ENCODE measurements around the gene RGS14.
A peak's percentile ranks its signal among the peaks of the same experiment; 100 is the strongest.
"Not testable (repeated sequence)": the region's sequence is repeated elsewhere in the genome, so short reads cannot be mapped to it uniquely, and the experiment has no call there.

The RGS14 gene

DNA sequence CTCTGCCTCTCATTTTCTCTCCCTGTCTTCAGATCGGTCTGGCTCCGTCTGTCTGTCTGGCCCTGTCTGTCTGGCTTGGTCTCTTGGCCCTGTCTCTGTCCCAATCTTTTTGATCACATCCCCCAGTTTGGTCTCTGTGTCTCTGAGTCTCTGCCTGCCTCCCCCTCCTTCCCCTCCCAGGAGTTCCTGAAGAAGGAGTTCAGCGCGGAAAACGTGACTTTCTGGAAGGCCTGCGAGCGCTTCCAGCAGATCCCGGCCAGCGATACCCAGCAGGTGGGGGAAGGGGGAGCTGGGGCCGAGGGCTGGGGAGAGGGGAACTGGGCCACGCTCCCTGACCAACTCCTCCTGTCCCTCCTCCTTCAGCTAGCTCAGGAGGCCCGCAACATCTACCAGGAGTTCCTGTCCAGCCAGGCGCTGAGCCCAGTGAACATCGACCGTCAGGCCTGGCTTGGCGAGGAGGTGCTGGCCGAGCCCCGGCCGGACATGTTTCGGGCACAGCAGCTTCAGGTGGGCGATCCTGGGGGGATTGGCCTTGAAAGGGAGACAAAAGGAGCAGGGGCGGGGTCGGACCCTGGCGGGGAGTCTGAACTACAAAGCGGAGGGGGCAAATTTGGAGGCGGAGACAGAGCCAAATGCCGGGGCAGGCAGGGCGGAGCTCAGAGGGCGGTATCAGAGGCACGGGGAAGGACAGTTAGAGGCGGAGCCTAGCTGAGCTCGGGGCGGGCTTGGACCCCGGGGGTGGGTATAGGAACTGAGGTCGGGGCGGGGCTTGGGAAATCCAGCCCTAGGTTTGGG is 9.0 kb downstream of the RGS14 start:
- peak; percentile 77 for DNase-seq (ENCODE audit: low read depth)

DNA sequence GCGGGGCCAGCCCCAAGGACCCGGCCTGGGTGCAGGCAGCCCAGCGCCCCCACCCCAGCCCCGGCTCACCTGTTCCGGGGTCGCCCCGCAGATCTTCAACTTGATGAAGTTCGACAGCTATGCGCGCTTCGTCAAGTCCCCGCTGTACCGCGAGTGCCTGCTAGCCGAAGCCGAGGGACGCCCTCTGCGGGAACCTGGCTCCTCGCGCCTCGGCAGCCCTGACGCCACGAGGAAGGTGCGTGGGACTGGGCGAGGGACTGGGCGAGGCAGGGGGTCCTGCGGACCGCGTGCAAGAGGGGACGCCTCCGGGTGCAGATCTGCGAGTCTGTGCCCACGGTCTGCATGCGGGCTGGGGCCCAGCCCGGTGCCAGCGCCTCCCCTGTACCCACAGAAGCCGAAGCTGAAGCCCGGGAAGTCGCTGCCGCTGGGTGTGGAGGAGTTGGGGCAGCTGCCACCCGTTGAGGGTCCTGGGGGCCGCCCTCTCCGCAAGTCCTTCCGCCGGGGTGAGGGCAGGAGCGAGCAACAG is 9.7 kb downstream of the RGS14 start:
- DNase-seq (ENCODE audit: low read depth): no peak

DNA sequence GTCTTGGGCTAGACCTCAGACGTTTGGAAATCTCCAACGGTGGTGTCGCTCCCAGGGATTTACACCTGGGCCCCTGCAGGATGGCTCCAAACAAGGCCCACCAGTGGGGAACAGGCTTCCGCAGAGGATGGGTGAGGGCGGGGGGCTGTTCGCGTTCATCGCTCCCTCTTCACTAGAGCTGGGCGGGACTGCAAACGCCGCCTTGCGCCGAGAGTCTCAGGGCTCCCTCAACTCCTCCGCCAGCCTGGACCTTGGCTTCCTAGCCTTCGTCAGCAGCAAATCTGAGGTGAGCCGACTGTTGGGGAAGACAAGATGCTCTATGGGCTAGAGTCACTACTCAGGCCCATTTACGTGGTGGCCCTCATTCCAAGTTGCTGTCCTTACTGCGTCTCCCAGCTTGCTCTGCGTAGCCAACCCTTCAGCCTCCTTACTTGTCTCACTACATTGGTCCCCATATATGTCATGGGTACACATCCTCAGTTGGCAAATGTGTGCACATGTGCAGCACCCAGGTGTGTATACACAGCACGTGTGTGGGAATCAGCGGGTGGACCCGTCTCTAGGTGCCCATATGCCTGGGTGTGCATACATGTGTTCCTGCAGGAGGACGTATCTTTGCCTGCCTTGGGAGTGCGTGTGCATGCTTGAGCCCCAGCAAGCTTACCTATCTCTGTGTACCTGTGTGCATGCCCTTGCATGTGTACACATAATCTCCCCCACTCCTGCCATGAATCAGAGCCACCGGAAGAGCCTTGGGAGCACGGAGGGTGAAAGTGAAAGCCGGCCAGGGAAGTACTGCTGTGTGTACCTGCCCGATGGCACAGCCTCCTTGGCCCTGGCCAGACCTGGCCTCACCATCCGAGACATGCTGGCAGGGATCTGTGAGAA is 10.5 kb downstream of the RGS14 start:
- DNase-seq (ENCODE audit: low read depth): no peak

DNA sequence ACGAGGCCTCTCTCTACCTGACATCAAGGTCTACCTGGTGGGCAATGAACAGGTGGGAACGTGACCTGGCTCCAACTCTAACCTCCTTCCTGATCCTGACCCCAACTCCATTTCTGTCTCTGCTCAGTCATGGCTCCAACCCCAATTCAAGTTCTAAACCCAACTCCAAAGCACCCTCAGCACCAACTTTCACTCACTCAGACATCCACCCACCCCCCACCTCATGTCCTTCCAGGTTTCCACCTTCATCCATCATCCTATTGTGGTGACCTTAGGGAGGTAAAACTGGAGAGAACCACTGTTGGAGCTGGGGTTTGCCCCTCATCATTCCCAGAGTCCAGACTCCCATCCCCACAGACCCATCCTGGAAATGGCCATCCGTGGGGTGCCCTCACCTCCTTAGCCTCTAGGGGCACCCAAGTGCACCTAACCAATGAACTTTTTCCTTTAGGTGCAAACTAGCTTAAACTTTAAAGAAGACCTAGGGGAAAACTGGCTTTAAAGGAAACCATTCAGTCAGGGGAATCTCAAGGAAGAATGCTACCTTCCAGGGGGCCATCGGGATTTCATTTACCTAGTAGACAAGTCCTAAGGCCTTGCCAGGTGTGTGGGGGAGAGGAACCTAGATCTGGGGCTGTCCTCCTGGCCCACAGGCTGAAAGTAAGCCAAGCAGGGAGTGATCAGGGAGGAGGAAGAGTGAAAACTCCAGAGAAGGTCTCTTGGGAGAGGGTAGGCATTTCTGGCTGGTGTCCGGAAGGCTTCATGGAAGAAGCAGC is 11.3 kb downstream of the RGS14 start:
- DNase-seq (ENCODE audit: low read depth): no peak

DNA sequence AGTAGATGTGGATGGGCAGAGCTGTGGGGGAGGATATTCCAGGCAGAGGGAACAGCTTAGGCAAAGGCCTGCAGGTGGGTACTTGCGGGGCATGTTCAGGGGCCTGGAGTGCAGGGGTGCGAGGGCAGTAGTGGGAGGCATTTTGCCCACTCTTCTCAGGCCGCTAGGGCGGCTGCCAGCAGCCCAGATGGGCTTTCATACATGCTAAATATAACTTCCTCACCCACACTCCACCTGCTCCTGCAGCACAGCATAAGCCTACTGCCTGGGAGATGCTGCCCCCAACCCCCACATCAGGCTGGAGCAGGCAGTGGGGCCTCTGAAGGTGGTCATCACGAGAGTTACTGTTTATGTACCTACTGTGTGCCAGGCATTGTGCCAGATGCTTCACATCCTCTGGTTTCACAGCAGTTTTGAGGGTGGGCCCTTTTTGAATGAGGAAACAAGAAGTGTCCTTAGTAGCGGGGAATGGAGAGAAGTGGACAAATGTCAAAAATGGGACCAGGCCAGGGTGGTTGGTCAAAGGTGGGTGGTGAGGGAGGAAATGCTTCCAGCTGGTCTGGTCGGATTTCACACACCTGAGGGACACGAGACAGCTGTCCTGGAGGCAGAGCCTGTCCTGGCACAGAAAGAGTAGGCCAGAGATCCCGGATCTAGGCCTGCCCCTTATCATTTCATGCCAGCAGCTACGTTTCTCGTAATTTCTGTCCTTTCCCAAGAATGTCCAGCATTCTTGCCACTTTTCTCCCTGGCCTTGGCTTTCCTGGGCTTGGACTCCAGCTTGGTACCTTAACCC is 12.1 kb downstream of the RGS14 start:
- no peak for DNase-seq (ENCODE audit: low read depth)

DNA sequence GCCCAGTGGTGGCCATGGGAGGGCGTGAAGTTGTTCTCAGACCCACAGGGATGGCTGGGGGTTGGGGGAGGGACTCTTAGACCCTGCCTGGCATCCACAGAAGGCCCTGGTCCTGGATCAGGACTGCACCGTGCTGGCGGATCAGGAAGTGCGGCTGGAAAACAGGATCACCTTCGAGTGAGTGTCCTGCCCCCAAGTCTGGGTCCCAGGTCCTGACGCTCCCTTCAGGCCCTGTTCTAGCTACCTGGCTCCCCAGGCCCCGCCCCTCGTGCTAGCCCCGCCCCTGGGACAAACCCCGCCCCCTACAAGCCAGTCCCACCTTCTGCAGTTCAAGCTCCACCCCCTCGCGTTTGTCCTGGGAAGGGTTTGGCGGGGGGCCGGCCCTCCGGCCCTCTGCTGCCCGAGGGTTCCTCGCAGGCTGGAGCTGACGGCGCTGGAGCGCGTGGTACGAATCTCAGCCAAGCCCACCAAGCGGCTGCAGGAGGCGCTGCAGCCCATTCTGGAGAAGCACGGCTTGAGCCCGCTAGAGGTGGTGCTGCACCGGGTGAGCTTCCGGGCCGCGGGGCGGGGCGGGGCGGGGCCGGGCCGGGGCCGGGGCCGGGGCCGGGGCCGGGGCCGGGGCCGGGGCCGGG is 12.9 kb downstream of the RGS14 start:
- peak; percentile 91 for DNase-seq (ENCODE audit: low read depth)

DNA sequence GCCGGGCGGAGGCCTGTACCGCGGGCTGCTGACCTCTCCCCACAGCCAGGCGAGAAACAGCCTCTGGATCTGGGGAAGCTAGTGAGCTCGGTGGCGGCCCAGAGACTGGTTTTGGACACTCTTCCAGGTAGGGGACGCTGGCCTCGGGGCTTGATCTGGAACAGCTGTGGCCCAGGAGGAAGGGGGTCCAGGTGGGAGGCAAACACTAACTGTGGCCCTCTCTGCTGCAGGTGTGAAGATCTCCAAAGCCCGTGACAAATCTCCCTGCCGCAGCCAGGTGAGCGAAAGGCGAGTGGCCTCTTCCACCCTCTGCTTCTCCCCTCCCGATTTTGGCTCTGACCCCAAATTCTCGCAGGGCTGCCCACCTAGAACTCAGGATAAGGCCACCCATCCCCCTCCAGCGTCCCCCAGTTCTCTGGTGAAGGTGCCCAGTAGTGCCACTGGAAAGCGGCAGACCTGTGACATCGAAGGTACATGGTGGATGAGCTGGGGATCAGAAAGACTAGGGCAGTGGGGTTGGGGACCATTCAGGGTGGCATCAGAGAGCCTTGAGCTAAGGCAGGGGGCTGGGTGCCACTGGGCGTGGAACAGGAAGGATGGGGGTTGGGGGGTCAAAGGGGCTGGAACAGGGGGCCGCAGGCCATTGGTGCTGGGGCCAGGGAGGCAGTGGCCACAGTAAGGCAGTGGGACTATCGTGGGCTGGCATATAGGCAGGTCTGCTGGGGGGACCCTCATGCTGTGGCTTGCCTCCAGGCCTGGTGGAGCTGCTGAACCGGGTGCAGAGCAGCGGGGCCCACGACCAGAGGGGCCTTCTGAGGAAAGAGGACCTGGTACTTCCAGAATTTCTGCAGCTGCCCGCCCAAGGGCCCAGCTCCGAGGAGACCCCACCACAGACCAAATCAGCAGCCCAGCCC is 13.7 kb downstream of the RGS14 start:
- DNase-seq (ENCODE audit: low read depth): no peak

DNA sequence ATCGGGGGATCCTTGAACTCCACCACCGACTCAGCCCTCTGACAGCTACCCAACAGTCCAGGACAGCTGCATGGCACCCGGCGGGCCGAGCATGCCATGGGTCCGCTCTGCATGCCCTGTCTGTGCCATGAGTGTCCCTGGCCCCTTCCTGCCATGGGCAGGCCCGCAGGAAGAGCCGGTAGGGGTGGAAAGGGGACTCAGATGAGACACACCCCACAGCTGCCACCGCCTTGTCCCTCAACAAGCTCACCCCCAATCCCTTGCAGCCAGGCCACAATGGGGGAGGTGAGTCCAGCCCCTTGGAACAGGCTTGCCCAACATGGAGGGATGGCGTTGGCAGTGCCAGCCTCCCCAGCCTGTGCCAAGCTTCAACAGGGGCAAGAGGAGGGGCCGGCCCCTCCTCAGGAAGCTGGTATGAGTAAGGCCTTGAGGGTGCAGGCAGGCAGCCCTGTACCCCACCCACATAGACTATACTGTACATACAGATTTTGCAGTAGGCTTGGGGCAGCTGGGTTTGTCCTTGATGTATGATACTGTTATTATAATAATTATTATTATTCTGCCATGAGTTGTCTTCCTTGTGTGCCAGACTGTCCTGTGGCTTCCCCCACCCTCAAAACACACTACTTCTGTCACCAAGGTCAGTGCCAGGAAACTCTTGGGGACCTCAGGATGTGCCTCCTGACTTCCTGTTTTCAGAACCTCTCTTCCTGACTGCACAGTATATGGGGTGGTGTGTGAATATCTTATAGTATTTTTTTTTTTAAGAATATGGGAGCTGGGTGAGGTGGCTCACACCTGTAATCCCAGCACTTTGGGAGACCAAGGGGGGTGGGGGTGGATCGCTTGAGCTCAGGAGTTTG is 14.5 kb downstream of the RGS14 start:
- DNase-seq (ENCODE audit: low read depth): no peak

DNA sequence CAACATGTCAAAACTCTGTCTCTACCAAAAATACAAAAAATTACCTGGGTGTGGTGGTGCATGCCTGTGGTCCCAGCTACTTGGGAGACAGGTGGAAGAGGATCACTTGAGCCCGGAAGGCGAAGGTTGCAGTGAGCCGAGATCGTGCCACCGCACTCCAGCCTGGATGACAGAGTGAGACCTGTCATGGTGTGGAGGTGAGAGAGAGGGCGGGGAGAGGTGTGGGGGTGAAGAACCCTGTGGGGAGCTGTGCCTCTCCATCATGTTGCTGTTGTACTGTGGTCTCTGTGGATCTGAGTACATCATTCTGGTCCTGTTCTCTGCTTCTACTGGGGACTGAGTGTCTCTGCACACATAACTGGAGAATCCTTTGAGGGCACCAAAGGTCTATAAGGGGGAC is 15.2 kb downstream of the RGS14 start:
- no peak for DNase-seq (ENCODE audit: low read depth)

DNA sequence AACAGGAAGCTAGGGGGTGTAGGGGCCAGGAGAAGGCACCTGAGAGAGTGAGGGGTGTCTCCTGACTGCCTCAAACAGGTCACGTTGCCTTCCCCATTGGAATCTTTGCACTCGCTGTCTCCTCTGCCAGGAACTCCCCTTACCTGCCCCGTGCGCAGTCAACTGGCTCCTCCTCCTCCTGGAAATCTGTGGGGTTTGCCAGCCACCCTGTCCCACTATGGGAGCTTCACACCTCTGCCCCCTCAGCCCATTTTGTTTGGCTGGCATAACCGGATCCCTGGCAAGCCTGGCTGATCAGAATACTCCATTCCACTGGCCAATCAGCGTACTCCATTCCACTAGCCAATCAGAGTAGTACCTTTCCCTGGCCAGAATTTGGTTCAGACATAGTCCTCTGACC is 16.1 kb downstream of the RGS14 start:
- no peak for DNase-seq (ENCODE audit: low read depth)

DNA sequence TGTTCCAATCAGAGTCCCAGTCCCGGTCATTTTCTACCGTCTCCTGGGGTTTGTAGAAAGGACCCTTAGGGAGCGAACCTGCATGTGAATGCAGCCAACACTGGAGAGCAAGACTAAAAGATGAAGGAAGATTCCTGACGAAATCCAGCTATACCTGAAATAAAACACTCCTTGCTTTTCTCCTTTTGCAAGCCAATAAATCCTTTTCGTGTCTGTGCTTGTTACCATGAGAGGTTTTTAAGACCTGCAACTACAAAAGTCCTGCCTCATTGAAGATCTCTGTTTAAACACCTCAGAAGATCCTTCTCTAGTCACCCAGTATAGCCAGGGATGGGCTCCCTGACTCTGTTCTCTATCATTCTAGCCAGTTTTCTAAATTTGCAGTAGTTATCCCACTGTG is 16.5 kb downstream of the RGS14 start:
- no peak for DNase-seq (ENCODE audit: low read depth)

DNA sequence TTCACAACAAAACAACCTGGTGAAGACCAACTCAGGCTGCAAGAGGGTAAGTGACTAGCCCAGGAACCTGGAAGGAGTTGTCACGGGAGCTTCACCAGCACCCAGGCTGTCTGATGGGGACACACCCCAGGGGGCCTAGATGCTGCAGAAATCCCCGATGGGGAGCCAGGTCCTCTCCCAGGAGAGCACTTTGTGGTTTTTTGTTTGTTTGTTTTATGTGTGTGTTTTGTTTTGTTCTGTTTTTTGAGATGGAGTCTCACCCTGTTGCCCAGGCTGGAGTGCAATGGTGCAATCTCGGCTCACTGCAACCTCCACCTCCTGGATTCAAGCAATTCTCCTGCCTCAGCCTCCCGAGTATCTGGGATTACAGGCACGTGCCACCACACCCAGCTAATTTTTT is 17.8 kb downstream of the RGS14 start:
- DNase-seq (ENCODE audit: low read depth): not testable (repeated sequence)

DNA sequence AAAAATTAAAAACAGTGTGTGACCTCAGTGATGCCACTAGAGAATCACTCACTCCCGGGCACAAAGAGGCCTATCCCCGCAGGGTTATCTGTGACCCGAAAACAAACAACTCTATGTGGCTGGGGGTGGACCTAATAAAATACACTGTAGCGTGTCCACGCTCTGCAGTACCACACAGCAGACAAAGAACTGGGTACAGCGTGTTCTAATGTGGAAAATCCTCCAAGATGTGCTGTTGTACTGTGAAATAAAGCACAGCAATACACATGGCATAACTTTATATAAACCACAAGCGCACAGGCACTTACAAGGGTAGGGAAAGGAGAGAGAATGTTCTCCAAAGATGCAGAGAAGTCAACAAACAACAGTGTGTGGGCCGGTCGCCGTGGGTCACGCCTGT is 18.4 kb downstream of the RGS14 start:
- no peak for DNase-seq (ENCODE audit: low read depth)

DNA sequence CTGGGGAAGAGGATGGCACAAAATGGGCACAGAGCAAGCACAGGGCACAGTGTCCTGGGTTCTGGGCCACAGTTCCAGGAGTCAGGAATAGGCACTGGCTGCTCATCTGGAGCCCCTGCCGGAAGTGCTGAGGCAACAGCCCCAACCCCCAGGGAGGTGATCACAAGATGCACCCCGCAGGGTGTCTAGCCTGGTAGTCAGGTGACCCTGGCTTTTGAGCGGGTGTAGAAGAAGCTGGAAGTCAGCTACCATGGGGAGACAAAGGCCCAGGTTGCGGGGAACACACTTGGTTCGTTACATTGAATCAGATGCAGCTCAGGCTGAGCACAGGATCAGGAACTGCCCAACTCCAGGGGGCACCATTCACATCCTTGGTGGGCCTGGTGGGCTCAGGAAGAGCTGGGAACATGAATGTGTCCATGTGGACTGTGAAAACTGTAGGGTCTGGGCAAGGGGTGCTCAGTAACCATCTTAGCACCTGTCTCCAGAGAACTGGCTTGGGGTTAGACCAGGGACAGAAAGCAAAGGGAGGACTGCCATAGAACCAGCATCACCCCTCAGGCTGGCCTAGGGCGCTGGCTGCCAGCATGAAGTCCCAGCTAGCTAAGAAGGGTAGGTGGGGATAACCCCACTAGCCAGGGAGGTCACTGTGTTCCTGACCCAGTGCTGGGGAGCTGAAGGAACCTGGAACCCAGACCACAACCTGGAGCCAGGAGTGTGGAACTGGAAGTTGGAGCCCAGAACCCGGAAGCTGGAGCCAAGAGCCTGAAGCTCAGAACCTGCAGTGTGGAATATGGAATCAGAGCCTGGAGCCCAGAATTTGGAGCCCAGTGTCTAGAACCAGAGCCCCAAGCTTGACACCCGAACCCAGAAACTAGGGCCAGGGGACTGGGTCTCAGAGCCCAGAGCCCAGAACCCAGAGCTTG is 20.4 kb downstream of the RGS14 start:
- no peak for DNase-seq (ENCODE audit: low read depth)

DNA sequence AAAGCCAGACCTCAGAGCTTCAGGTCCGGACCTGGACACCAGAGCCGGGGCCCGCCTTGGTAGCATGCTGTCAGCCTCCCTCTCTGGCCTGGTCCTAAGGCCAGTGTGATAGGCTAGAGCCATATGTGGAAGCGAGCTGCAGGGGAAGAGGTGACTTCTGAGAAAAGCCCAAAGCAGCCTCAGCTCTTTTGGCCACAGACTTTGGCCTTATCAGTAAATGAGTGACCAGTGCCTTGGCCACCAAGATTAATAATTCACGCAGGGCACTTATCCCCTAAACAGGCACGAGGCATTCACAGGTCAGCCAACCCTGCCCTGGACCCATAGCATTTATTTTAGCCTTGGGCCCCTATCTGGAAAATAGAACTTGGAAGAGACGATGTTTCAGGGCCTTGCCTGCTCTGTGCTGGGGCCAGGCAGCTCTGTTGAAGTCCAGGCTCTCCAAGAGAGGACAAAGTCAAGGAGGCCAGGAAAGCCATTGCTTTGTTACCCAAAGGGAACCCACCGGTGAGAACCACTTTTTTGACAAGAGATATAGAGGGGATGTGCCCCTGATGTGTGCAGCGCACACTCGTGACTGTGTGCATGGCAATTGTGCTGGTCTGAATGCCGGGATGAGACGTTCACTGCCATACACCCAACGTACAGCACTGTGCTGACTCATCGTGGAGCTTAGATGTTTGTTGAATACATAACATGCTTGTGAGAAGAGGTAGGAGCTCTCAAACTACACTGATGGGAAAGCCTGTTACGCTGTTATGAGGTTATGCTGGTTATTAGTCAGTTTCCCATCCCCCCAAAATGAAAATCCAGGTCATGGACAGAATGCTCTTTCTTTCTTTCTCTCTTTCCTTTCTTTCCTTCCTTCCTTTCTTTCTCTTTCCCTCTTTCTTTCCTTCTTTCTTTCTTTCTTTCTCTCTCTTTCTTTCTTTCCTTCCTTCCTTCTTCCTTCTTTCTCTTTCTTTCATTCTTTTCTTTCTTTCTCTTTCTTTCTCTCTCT is 21.5 kb downstream of the RGS14 start:
- peak; percentile 97 for DNase-seq (ENCODE audit: low read depth)

DNA sequence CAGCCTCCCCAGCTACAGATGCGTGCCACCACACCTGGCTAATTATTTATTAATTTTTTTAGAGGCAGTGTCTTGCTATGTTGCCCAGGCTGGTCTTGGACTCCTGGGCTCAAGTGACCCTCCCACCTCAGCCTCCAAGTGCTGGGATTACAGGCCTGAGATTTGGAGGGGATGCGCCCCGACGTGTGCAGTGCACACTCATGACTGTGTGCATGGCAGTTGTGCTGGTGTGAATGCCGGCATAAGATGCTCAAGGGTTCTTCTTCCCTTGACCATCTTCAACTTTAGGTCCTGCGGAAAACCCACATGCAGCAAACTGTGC is 23.0 kb downstream of the RGS14 start:
- DNase-seq (ENCODE audit: low read depth): no peak

All from amniotic epithelial cell (primary cell).